Body of pancreas (tissue), 4 donors: Measurements from ENCODE around the gene PEAR1. TPM values are rescaled to one million over a fixed set of nuclear protein-coding genes. Genes with fewer than 3 reads are reported as not detected.
A peak's percentile ranks its signal among the peaks of the same experiment; 100 is the strongest.

Source experiments
- ATAC-seq: fragments of 150-250 bp; one replicate; pipeline ENCODE4 v1.9.1; 2016
- DNase-seq, 4 donors: peaks; one replicate each; pipeline ENCODE4 v3.0.0-alpha.2; 2019
- H3K27ac ChIP-seq, 4 donors: fragments of 200-600 bp; sonication (generic); 1 replicate in 3 of 4; 2 replicates in 1 of 4; pipeline versions ENCODE4 v1.5.1 to v1.6.1; 2016 to 2019; ENCODE audit warnings: mild to moderate bottlenecking in 1 of 4, mixed read lengths in 1 of 4, moderate library complexity in 1 of 4
- H3K27me3 ChIP-seq, 2 donors: fragments of 200-600 bp; sonication (generic); one replicate each; pipeline ENCODE4 v1.6.0; 2016; ENCODE audit warnings: mild to moderate bottlenecking in 1 of 2
- H3K36me3 ChIP-seq, 2 donors: fragments of 200-600 bp; sonication (generic); replicated peaks in 1 of 2; 2 replicates each; pipeline ENCODE4 v1.5.1; 2016; ENCODE audit warnings: low read depth in 2 of 2; ENCODE audit not compliant: insufficient read depth in 1 of 2
- H3K4me1 ChIP-seq: fragments of 200-600 bp; sonication (generic); one replicate; pipeline ENCODE4 v1.6.0; 2016
- H3K4me3 ChIP-seq, 2 donors: fragments of 200-600 bp; sonication (generic); 1 replicate in 1 of 2; 2 replicates in 1 of 2; pipeline ENCODE4 v1.5.1; 2016 to 2019
- H3K9me3 ChIP-seq, 3 donors: fragments of 200-600 bp; sonication (generic); 1 replicate in 2 of 3; 2 replicates in 1 of 3; pipeline ENCODE4 v1.5.1; 2016
- CTCF ChIP-seq, 7 experiments: fragments of 450-650 bp in 4 of 7; fragments of 200-600 bp in 3 of 7; sonication (generic) in 3 of 7; IDR thresholded peaks; one replicate each; pipeline ENCODE4 v1.5.1; 2016 to 2019; ENCODE audit warnings: antibody characterized with exemption in 7 of 7
- POLR2A ChIP-seq, 3 donors: fragments of 450-650 bp; IDR thresholded peaks; one replicate each; pipeline ENCODE4 v1.6.1; 2016; ENCODE audit warnings: antibody characterized with exemption in 3 of 3, mild to moderate bottlenecking in 2 of 3
- WGBS, 2 donors: methylation state at CpG; one replicate each; pipeline ENCODE4 v1.1.5; 2017; 5-methylcytosine and 5-hydroxymethylcytosine counted together
- intact Hi-C: fragments of 100-400 bp; cut with DNase I; formaldehyde crosslinking; loops from one replicate; pipeline ENCODE4 v1.15.1; 2023
- total RNA-seq, 2 donors: library from RNA; depleted of rRNA; stranded (reverse); fragments of >200 nt; gene quantifications; one replicate each; pipeline ENCODE4 v1.1.0, GENCODE V29; 2016

Gene PEAR1
- total RNA-seq, 2 donors from 2014 or later, result 5.2 to 7.6 TPM

GRCh38 chr1:156930483-156930882 lies 37.0 kb downstream of the PEAR1 start:
- peaks cover 0 to 11% of the 10 kb centered on the region in 2 donors for H3K27me3 ChIP-seq
- H3K4me3 ChIP-seq, result no peak overlapping the region
- no peak for DNase-seq
- WGBS, 2 donors, result 25 to 35% methylated on average over 3 to 4 of the region's 4 CpGs
- H3K4me1 ChIP-seq, result peaks cover 15% of the 10 kb centered on the region
- TF ChIP-seq CTCF (IDR thresholded peaks at IDR 0.05) (no peak), POLR2A (IDR thresholded peaks at IDR 0.05) (no peak)
- no peaks in the 10 kb centered on the region for H3K36me3 ChIP-seq
- H3K27ac ChIP-seq, result no peak overlapping the region
- intact Hi-C loops, result no loop called here
- H3K9me3 ChIP-seq, result no peaks in the 10 kb centered on the region
- no peak for ATAC-seq

GRCh38 chr1:156931211-156931952 lies 37.9 kb downstream of the PEAR1 start:
- TF ChIP-seq CTCF (IDR thresholded peaks at IDR 0.05) (no peak), POLR2A (IDR thresholded peaks at IDR 0.05) (no peak)
- Histone ChIP-seq H3K9me3 (no peaks in the 10 kb centered on the region), H3K4me3 (no peak overlapping the region), H3K4me1 (peaks cover 15% of the 10 kb centered on the region), H3K27me3 (peaks cover 0 to 11% of the 10 kb centered on the region in 2 donors), H3K27ac (no peak overlapping the region), H3K36me3 (no peaks in the 10 kb centered on the region)
- DNase-seq (no peak), ATAC-seq (no peak)
- intact Hi-C loops, result no loop called here
- 49 to 50% methylated on average over 11 of the region's 11 CpGs for WGBS, 2 donors

- 34 to 50% methylated on average over 8 of the region's 8 CpGs for WGBS, 2 donors
- peaks cover 0 to 10% of the 10 kb centered on the region in 2 donors for H3K27me3 ChIP-seq
- H3K36me3 ChIP-seq, result no peaks in the 10 kb centered on the region
- peaks cover 15% of the 10 kb centered on the region for H3K4me1 ChIP-seq
- H3K27ac ChIP-seq, result no peak overlapping the region
- ATAC-seq (peak; percentile 16), DNase-seq (no peak)
- H3K4me3 ChIP-seq, result no peak overlapping the region
- no peak for TF ChIP-seq POLR2A (IDR thresholded peaks at IDR 0.05)
- TF ChIP-seq CTCF (IDR thresholded peaks at IDR 0.05), result no peak
- intact Hi-C loops, result no loop called here
- no peaks in the 10 kb centered on the region for H3K9me3 ChIP-seq
These were observed 38.6 kb downstream of the PEAR1 start for GRCh38 chr1:156931974-156932710.

GRCh38 chr1:156933136-156933535 lies 39.6 kb downstream of the PEAR1 start:
- 74 to 79% methylated on average over 6 of the region's 6 CpGs for WGBS, 2 donors
- Histone ChIP-seq H3K27me3 (no peaks in the 10 kb centered on the region), H3K27ac (no peak overlapping the region), H3K4me3 (no peak overlapping the region), H3K9me3 (no peaks in the 10 kb centered on the region), H3K4me1 (peaks cover 7% of the 10 kb centered on the region), H3K36me3 (no peaks in the 10 kb centered on the region)
- intact Hi-C loops, result no loop called here
- TF ChIP-seq CTCF (IDR thresholded peaks at IDR 0.05) (no peak), POLR2A (IDR thresholded peaks at IDR 0.05) (no peak)
- DNase-seq, result no peak
- ATAC-seq, result no peak
